HG02970 (cell line): ENCODE data around the gene SNRPA1.
A peak's percentile ranks its signal among the peaks of the same experiment; 100 is the strongest.
"Not testable (repeated sequence)": the region's sequence is repeated elsewhere in the genome, so short reads cannot be mapped to it uniquely, and the experiment has no call there.

ENCODE experiments used
- ATAC-seq: cut with Tn5 transposase; IDR thresholded peaks from one replicate; pipeline ENCODE4 v1.9.1; 2021; ENCODE audit warnings: mild to moderate bottlenecking, moderate library complexity, moderate number of reproducible peaks; ENCODE audit not compliant: unreplicated experiment, low FRiP score

SNRPA1 gene

DNA sequence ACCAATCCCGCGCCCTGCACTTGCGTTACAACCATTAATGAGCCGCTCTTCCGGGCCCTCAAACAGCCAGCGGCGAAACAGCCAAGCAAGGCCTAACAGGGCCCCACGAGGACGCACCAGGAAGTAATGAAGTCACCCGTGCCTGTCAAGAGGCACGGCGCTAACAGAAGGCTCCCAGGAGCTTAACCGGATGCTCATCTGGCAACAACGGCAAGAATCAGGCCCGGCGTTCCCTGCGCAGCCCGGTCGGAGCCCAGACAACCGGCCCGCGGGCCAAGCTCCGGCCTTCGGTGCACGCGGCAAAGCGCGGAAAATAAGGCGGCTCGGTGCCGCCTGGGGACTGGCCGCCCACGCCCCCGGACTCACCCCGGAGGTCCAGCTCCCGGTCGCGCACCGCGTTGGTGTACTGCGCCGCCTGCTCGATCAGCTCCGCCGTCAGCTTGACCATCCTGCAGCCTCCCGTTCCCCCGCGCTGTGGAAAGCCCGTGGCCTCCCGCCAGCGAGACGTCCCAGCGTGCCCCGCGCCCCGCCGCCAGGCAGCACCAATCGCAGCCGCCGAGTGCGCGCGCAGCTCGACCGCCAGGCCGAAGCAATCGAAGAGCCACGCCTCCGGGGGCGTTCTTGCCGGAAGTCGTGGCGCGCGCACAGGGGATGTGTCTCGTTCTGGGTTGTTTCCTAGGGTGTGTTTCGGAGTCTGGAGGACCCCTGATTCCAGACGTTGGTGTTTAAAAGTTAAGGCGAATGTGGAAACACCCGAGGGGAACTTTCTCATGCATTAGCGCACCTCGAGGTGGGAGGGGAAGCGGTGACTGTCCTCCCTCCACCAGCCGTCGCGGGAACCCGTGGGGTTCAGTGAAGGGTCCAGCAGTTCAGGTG lies at the start of gene SNRPA1:
TSS of gene SNRPA1 (minus strand) at position 518 of the 876 bp plus-strand sequence. CDS start at position 448, 70 bp downstream.
- ATAC-seq = peak; percentile 90

DNA sequence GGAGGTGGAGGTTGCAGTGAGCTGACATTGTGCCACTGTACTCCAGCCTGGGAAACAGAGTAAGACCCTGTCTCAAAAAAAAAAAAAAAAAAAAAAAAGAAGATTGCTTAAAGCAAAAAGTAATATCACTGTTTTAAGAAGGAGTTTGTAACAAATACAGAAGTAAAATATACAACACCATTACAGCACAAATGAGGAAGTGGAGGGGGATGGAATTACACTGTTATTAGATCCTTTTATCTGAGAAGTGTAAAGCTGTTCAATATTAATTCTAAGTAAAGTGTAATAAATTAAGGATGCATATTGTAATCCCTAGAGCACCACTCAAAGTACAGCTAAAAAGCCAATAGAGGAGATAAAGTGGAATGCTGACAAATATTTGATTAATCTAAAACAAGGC lies 47.0 kb upstream of the SNRPA1 start:
- no peak for ATAC-seq

- no peak for ATAC-seq
Measured at GRCh38 chr15:101338502-101339057, 43.5 kb upstream of the SNRPA1 start.

DNA sequence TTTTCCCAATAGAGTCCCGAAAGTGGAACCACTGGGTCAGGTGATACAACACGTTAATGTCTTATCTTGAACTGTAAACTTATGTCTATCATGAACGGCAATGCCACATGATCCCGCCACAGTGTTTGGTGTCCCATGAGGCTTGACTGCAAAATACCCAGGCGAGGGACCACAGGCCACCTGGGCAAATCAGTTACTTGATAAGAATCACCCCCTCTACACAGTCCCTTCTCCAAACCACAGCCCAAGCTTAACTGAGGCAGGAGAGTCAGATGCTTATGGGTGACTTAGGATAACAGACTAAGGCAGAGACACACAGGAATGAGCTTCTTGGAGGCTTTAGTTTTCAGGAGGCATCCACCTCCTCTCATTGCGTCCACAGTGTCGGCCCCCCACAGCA lies 42.9 kb upstream of the SNRPA1 start:
- no peak for ATAC-seq

GRCh38 chr15:101333907-101334789 lies 39.1 kb upstream of the SNRPA1 start:
- not testable (repeated sequence) for ATAC-seq

DNA sequence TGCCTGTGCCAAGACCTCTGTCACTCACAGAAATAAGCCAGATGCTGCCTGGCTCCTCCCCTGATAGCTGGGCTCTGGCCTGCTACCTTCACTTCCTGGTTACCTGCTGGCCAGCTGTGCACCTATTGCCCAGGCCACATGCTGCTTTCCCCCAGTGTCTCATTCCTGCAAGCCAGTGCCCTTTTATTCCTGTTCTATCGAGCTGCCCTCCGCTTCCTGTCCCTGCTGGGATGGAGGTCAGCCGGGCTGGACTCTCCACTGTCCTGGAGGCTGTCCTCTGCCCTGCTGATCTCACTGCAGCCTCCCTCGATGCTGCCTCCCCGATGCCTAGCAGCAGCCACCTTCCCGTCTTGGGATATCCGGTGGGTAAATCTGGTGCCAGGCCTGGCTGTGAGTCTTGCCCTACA lies 37.0 kb upstream of the SNRPA1 start:
- ATAC-seq = no peak

DNA sequence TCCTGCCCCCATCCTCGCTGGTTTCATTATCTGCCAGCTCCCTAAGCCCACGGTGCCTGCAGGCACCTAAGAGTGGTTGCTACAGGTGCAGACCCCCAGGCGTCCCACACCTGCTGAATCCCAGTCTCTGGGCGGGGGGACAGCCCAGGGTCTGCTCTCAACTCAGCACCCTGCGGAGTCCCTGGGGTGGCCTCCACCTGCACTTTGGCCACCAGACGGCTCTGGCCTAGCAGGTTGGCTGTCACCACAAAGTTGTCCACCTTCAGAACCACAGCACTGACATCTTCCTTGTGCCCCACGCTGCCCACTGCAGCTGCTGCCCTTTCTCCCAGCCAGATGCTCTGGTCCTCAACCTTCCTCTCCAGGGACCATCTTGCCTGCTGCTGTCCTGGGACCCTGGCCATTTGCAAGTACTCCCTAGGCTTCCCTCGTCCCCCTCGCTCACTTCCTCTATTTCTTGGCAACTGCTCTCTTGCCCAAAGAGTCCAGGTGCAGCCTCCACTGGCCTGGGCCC lies 34.9 kb upstream of the SNRPA1 start:
- ATAC-seq = no peak

DNA sequence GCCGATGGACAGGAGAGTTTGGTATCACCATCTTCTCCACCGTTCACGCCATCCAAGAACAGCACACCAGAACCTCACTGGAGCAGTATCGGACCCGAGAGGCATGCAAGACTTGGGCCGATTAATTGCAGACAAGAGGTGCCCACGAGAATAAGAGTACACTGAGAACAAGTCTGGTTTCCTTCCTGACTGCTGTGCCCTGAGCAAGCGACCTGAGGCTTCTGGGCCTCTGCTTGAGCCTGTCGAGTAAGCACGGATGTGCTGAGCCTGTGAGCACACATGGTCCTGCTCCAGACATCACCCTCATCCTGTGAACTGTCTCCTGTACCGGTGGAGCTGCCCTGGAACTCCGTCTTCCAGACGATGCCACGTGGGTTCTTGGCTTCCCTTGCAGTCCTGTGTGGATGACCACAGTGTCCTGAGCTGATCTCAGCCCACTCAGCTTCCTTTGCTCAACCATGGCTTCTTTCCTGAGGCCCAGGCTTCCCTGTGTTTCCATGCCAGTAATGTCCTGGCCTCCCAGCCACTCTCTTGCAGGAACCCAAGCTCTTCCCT lies 34.3 kb upstream of the SNRPA1 start:
- no peak for ATAC-seq

DNA sequence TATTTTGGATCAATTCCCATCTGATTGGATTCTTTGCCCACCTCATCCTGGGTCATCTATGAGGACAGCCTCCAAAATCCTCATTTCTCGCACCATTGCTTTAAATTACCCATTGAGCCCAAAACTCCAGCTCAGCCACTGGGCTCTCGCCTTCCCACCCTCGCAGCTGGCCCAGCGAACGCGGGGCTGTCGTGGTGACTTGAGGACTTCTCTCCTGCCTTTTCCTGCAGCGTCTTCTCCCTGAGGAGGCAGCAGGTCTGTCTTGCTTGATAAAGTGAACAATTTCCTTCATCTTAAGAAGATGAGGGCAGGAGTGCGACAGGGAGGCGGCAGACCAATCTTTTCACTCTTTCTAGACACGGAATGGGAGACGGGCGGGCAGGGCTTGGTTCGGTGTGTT lies 33.0 kb upstream of the SNRPA1 start:
- ATAC-seq = no peak

GRCh38 chr15:101327147-101327740 lies 32.2 kb upstream of the SNRPA1 start:
- no peak for ATAC-seq

GRCh38 chr15:101326462-101327146 lies 31.6 kb upstream of the SNRPA1 start:
- ATAC-seq = no peak

DNA sequence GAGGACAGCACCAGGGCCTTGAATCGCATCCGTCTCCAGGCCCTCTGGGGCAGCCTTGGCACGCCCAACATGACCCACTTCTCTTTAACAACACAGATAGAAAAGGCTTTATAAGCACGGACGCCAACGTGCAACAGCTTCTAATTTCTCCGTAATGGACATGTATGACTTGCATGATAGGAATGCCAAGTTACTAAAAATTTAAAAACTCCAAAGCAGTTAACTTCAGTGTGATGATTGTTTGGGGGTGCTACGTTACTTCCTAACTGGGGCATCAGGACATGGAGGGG lies 30.9 kb upstream of the SNRPA1 start:
- ATAC-seq = no peak

DNA sequence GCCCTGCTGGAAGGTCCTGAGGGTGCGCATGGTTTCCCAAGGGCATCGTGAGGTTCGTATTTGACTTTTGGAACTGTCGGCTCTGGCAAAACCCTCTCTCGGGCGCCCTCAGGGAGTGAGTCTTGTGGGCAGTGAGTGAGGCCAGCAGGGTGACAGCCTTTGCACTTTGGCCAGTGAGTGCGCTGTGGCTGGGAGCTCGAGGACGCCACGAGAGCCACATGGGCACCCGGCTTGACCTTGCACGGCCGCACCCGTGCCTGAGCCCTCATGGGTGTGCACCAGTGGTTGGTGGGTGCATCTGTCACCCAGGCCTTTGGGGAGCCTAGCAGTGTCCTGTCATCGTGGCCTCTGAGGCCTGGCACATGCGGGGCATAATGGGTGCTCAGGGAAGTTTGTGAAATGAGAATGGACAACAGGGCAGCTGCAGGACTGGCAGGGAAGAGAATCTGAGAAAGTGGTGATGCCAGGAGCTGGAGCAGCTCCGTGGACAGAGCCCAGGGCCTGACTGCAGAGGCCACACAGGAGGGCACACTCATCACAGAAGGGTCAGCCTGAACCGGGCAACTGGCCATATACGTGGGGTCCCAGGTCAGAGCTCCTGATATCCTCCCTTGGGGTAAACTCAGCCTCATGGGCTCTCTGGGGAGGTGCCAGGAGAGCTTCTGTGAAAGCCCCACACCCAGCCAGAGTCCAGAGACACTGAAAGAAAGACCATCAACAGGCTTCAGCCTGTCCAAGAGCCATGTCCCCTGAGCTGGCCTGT lies 30.4 kb upstream of the SNRPA1 start:
- no peak for ATAC-seq

DNA sequence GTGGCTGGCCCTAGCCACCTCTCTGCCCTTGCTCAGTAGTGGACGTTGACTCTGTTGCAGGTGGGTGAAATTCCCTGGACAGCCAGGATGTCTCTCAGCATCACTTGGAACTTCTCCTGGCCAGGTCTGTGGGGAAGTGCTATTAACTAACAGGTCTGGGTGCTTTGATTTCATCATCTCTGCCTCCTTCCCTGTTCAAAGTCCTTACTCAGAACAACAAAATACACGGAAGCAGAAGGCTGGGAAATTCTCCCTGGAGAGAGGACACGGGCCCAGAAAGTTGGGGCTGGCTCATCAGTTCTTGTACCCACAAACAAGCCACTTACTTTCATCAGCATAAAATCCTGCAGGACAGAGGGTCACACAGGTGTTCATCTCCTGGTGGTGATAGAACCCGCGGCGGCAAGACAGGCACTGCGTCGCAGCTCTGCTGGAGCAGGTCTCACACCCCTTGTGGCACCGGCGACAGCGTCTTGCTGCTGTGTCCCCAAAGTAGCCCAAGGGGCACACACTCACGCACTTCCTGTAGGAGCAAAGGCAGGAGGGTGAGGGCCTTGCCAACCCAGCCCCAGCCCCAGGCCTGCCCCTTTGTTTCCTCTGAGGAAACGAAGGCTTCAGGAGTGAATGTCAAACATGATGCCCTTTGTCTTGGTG lies 29.6 kb upstream of the SNRPA1 start:
- no peak for ATAC-seq

GRCh38 chr15:101323793-101324523 lies 28.9 kb upstream of the SNRPA1 start:
- ATAC-seq = no peak

- no peak for ATAC-seq
Measured at GRCh38 chr15:101322854-101323477, 27.9 kb upstream of the SNRPA1 start.

GRCh38 chr15:101322016-101322695 lies 27.1 kb upstream of the SNRPA1 start:
- no peak for ATAC-seq
